Stimulated activated CD8-positive, alpha-beta memory T cell treated with anti-CD3 and anti-CD28 coated beads, Interleukin-2, amount 100 ng/mL, for 48 hours (primary cell): ENCODE measurements around the gene WWC1.
"Not testable (repeated sequence)": the region's sequence is repeated elsewhere in the genome, so short reads cannot be mapped to it uniquely, and the experiment has no call there.

Experiments used
- DNase-seq, 2 donors: peaks; one replicate each; pipeline ENCODE4 v3.0.0-alpha.2; 2020; ENCODE audit warnings: low read depth in 2 of 2

Gene WWC1

DNA sequence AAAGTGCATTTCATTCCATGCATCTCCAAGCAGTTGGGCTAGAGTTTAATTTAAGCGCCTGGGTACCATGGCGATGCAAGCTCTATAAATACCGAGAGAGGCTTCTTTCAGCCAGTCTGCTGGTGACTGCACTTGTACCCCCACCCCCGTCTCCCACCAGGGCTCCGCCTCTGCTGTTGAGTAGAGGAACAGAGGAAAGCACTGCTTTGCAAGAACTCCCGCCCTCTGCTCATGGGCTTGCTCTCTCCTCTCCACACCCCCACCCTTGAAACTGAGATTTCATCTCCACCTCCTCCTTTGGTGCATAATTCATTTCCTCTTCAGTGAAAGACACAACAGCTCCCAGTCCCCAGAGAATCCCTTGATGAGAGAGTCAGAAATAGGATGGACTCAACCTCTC lies 5.1 kb upstream of the WWC1 start:
- no peak for DNase-seq

DNA sequence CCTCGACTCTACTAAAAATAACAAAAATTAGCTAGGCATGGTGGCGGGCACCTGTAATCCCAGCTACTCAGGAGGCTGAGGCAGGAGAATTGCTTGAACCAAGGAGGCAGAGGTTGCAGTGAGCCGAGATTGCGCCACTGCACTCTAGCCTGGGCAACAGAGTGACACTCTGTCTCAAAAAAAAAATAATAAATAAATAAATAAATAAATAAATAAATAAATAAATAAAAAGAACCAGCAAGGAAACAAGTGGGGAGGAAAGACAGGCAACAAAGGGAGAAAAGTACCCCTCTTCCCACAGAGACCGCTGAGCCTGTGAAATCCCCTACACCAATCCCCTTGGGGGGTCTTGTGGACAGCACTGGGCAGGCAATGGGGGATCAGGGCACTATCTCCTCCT lies 4.6 kb upstream of the WWC1 start:
- DNase-seq: not testable (repeated sequence)

DNA sequence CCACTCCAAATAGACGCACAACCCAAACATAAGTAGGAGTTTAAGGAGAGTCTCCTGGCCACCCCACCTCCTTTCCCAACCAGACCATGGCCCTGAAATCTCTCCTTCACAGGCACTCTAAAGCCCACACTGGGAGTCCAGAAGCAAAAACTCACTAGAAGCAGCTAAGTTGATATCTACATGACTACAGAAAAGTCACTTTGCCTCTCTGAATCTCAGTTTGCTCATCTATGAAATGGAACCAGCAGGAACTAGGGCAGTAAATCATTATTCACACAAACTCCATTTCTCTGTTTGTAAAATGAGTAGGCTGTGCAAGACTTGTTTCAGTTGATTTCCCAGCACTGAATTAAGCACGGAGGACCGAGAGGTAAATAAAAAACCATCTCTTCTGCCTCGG lies 4.1 kb upstream of the WWC1 start:
- DNase-seq: no peak

DNA sequence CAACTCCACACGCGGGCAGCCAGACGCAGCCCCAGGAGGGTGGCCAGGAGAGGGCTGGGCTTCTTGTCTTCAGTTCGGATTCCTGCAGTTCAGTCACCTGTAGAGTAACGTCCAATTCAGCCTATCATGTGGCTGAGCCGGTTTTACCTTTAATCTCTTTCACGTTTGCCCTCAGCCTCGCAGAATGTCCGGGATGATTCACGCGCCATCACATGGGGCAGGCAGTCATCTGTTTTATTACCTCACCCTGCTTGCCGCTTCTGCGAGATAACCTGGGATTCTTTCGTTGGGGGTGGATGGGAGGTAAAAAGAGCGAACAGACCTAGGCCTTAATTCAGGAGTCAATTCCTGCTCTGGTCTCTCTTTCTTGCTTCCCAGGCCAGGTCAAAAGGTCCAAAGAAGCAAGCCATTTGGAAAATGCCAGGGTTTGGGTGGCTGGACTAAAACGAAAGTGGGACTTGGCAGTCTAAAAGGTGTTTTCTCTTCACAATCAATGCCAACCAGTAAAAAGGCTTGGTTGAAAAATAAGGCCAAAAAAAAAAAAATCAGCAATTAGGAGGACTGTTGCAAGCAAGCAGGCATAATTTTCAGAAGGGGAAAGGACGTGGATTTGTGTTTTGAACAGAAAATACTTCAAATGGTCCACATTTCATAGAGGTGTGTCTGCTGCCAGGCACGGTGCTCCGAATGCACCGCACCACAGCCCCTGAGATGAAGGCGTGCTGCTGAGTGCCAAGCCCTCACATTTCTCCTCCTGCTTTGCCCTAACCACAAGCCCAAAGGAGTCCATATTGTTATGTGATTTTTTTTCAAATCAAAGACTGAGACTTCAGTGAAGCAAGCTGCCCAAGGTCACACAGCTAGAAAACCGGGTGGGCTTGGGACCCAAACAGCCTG lies 2.8 kb upstream of the WWC1 start:
- no peak for DNase-seq

DNA sequence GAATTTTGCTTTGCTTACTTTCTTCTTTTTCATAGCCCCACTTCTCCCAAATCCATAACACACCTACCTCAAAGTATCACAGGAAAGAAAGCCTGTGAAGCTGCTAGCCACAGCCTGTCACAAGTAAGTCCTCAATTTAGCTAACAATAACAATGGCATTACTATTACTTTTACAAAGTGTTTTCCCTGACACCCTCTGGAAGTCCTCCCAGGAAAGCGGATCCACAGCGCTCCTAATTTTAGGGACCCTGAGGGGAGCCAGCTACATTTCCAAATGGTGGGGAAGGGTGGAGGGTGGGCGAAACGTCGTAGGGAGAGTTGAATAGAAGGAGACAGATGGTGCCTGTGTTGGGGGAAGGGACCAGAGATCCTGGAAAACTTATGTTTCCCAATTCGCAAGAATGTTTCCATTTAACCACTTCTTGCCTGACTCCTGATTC lies 523 bp upstream of the WWC1 start:
- DNase-seq: no peak

DNA sequence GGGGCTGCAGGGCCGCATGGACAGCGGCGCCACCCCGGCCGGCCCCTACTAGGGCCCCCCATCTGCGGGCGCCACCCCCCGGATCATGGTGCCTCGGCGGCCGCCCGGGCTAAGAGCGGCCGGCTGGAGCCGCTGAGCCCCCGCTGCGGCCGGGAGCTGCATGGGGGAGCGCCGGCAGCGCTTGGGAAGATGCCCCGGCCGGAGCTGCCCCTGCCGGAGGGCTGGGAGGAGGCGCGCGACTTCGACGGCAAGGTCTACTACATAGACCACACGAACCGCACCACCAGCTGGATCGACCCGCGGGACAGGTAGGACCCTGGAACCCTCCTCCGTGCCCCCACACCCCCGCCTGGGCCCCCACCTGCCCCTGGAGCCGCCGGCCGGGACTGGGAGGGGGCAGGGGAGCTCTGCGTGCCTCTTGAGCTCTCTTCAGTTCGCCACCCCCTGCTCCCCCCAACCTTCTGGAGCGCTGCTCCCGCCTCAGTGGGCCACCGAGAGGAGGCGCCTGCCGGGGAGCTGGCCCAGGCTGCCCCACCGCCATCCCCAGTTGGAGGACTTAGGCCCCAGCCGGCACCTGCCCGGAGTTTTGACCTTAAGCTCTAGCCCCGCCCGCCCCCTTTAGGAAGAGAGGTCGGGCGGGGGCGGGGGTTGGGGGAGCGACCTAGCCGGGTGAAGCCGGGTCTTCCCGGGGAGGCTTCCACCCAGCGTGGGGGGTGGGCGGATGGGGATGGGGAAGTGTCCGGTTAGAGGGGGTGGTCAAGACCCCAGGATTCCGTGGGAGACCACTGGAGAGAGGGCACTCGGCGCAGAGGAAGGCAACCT lies 730 bp downstream of the WWC1 start:
- no peak for DNase-seq

DNA sequence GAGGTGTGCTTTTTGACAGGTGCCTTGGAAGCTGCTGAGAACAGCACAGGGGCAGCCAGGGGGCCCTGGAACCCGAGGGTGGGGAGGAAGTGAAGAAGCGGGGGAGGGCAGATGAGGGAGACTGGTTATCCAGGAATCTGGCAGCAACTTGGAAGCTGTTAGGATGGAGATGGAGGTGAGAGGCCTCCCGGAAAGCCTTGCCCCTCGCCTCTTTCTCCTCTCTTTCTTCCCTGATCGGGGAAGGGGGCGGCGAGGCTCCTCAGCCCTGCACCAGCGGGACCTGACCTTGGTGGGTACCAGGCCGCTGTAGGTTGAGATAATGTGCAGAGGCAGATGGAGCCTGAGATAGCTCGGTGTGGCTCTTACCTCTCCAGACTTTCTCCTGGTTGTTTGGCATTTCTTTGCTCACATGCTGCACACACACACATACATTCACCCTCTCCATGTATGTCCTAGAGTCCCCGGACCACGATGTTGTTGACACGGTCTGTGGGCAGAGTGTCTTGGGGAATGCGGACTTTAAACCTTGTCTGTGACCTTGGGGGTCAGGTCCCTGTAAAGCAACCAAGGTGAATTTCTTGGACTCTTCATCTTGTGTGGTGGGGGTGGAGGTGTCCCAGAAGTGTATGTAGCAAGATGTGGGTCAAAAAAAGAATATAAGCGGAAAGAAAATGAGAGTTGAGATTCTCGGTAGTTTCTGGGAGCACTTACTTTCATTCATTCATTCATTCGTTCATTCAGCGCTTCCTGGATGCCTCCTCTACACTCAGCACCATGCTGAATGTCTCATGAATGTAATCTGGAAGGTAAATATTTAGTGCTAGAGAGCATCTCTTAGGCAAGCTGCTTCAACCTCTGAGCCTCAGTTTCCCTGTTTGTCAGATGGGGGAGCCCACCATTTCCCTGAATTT lies 1.6 kb downstream of the WWC1 start:
- no peak for DNase-seq

DNA sequence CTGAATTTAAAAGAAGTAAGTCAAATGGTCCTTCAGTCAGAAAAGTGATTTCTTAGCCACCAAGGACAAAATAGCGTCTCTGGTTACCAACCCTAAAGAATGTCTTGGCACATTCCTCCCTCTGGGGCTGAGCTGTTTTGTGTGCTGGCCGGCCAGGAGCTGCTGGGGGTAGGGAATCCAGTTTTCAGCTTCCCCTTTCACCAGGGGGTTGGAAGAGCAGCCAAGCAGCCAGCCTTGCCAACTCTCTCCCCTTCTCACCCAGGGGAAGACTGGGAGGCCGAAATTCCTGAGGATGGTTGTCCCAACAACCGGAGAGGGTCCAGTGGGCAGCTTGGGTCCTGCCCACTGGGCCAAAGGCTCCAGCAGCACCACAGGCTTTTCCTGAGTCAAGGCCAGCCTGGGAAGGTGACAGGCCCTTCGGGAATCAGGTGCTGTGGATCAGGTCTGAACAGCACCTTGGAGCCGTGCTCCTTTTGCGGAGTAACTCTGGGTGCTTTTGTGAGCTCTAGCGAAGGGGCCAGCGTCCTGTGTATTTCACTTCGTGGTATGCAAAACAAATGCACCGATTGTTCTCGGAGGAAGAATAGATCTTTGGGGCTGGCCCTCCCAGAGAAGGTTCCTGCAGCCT lies 4.2 kb downstream of the WWC1 start:
- DNase-seq: no peak

DNA sequence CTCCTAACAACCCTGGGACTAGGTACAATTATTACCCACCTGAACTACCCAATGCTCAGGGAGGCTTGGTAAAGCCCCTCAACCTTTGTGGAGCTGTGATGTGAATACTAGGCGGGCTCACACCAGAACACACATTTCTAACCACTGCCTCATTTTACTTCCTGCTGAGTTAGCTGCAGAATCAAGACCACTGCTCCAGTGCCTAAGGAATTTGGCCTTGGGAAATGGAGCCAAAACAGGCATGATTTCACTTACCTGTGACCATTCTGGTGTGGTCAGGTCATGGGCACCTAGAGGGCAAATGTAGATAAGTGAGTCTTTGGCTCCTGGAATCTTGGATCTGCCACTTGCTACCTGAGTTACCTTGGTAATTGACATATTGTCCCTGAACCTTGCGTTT lies 5.2 kb downstream of the WWC1 start:
- DNase-seq: no peak

DNA sequence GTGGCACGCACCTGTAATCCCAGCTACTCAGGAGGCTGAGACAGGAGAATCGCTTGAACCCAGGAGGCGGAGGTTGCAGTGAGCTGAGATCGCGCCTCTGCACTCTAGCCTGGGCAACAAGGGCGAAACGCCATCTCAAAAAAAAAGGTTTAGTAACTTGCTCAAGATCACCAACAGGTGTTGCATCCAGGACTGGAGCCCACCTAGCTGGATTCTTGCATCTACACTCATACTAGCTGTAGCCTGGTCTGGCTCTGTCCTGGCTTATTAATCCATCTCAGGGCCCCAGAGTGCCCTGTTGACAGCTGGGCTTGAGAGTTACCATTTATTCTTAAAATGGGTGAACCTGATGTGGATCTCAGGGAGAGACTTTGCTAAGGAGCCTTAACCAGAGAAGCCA lies 7.5 kb downstream of the WWC1 start:
- no peak for DNase-seq

DNA sequence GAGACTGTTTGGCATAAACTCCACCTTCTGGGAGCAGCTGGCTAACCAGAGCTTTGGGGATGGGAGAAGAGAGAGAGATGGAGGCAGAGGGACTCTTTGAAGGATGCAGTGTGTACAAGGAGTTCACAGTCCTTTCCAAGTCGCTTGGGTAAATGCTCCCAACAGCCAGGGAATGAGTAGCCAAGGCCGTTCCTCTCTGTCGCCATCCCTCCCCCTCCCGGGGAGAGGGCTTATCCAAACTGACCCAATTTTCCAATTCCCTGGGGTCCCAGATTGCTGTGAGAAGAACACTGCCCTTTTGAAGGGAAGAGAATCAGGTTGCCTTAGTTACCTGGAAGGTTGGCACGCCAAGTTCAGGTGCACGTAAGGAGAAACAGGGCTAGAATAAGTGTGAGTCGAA lies 7.9 kb downstream of the WWC1 start:
- DNase-seq: no peak

DNA sequence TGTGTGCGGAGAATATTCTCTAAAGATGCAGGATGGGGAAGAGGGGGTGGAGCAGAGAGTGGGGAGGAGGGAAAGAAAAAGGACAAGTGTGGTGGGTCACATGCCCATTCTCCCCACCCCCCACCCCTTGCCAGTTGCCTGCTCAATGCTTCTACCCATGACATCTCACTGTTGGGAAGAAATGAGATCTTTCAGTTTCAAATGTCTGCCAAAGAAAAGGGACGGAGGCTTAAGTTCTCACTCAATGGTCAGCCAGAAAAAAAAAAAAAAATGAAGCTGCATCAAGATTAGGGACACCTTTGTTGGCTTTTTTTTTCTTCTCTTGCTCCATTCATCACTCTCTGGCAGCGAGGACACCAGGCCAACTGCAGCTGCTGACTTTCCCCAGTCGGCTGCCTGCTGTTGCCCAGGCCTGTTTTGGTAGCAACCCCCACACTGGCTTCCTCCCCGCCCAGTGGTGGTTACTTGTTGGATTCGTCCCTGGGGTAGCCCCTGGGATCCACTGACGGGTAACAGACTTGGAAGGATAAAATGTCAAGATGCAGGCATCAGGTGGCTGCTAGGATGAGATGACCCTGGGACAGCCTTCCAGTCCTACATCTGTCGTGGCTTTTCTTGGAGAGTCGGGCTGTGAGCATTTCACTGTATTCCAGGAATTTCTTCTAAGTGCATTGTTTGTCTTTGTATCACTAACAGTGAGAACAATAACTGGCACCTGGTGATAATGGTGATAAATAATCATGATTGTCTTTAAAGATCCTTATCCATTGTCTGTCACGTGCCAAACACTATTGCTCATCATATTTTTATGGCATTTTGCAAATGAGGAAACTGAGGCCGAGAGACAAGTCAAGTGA lies 9.1 kb downstream of the WWC1 start:
- no peak for DNase-seq

DNA sequence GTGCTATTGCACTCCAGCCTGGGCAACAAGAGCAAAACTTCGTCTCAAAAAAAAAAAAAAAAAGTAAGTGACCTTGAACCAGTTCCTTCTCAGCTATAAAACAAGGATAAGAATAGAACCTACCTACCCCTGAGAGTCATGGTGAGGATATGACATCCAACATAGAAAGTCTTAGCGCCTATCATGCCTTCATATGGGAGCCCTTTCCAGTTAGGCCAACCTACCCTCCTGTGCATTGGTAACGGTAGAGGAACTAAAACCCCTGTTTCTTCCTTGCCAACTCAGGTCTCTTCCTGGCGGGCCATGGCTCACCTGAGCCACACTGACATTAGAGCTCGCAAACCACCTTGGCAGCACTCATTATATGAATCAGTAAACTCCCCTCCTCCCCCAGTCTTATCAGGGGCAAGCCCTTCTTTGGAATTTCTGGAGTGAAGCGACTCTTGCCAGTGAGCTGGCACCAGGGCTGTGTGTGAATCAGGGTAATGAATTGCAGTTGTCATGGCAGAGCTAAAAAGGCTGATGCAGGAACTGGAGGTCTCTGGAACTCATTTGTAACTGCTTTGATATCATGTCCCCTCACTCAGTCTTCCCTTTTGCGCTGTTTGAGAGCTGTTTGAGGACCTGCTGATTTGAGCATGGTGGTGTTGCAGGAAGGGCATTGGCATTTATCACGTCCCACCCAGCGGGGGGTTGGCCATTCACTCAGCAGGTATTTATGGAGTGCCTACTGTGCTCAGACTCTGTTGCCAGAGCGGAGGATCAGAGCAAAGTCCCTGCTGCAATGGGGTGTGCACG lies 10.3 kb downstream of the WWC1 start:
- no peak for DNase-seq

DNA sequence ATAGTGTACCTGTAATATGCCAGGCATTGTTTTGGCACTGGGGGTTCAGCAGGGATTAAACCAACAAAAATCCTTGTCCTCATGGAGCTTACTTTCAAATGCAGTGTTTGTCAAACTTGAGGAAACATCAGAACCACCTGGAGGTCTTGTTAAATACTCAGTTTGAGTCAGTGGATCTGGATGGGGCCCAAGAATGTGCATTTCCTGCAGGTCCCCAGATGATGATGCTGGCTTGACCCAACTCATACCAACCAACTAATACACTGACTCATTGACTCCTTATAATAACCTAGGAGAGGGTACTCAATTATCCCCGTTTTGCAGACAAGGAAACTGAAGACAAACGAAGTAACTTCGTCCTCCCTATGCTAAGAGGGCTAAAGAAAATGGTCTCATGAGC lies 11.3 kb downstream of the WWC1 start:
- DNase-seq: no peak

DNA sequence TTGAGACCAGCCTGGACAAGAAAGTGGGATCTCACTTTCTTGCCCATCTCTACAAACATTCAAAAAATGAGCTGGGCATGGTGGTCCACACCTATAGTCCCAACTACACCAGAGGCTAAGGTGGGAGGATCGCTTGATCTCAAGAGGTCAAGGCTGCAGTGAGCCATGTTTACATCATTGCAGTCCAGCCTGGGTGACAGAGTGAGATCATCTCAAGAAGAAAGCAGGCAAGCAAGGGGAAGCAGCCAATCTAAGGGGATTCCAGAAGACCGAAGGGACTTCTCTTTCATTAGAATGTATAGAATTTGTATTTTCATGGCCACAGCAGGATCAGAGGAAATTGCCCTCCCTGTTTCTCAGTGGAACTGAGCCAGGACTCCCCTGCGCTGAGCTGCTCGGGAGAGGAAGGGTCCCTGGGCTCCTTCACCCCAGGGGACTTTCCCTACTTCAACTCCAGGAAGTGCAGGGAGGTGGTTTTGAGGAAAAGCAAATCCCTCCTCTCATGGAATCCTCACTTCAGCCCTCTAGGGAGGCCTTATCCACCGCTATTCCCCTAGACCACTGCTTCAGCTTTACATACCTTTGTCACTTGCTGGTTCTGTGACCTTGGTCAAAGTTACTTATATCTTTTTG lies 12.1 kb downstream of the WWC1 start:
- no peak for DNase-seq

DNA sequence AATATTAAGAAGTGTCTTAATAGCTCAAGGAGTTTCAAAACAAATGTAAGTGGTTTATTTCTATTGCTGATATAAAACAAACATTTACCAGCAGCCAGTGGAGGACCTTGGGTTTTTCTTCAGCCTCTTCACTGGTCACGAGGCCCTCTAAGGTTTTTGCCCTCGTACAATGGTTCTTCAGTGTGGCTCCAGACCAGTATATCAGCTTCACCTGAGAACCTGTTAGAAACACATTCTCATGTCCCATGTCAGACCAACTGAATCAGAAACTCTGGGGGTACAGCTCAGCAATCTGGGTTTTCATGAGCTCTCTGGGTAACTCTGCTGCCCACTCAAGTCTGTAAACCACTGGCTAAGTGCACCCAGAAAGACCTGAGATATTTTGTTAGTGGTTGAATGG lies 12.9 kb downstream of the WWC1 start:
- DNase-seq: no peak

DNA sequence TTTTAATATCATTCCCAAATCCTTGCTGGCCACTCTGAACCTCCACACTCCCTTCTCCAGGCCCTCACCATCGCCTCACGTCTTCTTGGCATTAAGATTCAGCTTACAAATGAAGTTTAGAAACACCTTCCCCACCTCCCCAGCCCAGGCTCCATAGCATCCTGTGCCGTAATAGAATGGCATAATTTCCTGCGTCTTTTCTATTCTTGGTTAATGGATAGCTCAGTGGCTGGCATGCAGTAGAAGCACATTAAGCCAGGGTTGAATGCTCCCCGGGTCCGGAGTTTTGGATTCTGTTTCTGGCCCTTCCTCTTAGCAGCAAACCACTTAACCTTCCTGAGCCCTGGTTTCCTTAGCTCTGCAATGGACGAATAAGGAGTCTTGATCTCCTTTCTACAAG lies 13.8 kb downstream of the WWC1 start:
- no peak for DNase-seq

DNA sequence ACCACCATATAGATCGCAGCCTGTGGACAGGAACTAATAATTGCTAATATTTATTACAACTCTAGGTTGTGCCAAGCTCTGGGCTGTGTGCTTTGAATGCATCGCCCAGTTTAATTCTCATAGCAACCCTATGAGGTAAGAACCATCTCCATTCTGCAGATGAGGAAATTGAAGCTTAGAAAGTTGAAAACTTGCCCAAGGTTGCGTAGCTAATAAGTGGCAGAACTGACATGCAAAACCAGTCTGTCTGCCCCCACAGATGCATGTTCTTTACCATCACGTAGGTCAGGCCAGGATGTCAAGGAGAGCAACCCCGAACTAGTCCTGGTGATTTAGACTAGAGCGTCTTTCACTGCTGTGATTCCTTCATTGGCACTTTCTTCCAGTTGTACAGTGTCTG lies 15.6 kb downstream of the WWC1 start:
- no peak for DNase-seq

DNA sequence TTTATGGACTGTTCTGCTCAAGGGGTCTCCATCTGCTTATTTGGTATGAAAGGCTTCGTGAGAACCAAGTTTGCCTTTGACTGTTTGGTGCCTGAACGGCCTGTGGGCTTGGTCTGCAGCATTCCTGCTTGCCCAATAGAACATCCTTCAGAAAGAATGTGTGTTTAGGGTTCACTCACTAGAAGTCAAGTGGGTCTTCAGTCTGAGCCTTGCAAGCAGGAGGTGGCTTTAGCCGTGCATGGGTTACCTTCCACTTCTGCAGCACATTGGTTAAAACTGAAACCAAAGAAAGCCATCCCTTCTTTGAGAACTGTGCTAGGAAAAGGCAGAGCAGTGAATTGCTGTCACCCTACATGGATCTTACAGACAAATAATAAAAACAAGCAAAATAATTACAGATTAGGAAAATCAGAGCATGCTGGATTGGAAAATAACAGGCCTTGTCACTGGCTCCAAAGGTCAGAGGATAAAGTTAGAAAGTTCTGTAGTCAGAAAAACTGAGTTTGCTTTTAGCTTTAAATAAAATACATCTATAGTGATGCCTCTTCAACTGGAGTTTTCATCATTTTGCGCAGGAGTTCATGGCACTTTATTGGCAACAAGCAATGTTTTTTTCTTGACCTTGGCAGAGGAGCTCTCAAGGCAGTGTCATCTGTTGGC lies 16.6 kb downstream of the WWC1 start:
- no peak for DNase-seq
